ENCODE results near the gene COL8A1.

Gene COL8A1

DNA sequence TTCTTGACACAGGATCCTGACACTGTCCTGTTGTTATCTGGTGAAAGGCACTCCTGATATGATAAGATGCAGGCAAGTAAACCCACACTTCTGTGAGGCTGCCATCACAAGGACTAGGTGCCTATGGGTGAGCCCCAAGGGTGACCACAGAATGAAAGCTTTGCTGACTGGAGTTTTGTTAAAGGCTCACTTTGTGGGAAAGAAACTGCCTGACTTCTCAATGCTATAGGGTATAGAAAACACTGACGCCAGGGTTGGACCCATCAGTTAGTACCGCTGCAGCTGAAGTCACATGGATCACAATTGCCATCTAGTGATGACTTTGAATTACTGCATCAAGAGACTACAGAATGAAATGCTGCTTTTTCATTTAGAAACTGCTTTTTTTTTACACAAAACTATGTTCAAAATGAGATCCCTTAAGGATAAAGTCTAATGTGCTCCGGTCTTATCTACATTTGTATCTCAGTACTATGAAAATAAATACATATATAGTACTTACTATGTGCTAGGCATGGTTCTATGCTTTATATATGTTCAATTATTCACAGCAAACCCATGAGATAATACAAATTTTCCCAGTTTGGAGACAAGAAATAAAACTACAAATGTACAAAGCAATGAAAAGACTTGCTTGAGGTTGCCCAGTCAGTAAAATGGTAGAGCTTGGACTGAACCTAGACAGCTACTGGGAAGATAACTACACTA, 115.0 kb downstream of the COL8A1 start:
- FAIRE-seq (peak; percentile 80), DNase-seq (ENCODE audit: insufficient read length, low spot score) (peak; percentile 8)

DNA sequence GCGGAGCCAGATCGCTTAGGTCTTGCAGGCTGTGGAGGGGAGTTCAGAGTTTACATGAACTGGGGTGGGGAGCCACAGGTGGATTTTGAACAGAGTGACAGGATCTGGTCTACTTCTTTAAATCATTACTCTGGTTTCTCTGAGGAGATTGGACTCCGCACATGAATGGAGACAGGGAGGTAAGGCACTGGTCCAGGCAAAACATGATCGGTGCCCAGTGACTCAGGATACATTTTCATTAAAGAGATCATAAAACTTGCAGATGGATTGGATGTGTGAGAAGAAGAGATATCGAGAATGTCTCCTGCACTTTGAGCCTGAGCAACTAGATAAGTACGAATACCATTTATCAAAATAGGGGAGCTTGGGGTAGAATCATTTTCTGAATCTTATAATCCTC, 117.4 kb downstream of the COL8A1 start:
- FAIRE-seq (no peak), DNase-seq (ENCODE audit: insufficient read length, low spot score) (no peak)

DNA sequence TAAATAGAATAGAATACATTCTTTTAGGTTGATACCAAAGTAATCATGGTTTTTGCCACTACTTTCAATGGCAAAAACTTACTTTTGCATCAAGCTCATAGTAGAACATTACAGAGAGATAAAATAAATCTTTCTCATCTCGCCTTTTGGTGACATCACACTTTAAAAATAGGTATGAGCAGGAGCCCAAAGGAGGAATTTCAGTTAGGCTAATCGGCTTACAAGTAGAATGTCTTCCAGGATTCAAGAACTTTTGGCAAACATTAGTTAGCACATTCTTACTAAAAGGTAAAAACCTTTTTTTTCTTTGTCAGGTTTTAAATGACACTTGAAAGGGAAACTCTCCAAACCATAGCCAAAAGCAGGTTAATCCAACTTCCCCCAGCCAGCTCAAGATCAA, 119.6 kb downstream of the COL8A1 start:
- DNase-seq (ENCODE audit: insufficient read length, low spot score) = no peak
- FAIRE-seq = no peak

DNA sequence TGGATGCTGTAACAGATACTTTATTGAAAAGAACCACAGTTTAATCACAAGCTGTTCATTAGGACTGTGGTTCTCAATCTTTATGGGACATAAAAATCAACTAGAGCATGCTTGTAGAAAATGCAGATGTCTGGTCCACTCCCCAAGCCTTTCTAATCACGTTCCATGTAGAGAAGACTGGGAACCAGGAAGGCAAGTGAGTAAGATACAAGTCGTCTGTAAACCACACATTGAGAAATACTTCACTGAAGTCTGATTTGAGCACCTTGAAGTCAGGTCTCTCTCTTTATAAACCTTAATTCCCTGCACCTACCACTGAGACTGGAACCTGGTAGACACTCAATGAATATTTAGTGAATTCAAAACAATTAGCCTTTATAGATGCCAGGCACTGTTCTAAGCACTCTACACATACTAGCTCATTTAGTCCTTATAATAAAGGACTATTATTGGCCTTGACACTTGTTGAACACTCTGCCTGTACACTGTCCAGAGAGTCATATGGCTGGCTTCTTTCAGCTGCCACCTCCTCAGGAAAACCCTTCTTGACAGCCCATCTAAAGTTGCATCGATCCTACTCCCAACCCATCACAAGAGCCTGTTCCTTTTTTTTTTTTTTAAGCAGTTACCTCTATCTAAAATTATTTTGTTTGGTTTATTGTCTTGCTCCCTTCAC, 120.2 kb downstream of the COL8A1 start:
- DNase-seq (ENCODE audit: insufficient read length, low spot score) (no peak), FAIRE-seq (no peak)

DNA sequence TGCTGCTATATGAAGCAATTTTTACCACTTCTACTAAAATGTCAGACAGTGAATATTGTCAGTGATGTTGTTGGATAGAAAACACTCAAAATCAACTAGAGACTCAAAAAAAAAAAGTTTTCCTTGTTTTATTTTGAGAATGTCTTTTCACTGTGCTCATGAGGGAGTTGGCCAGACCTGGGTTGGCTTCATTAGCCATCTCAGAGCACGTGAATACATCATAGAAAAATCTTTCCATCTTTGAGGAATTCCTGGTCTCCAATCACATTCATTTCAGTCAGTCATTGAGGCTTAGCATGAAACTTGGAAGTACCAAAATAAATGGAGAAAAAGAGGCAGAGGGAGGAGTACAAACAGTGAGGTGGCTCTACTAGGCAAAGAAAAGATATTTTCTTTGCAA, 121.6 kb downstream of the COL8A1 start:
- DNase-seq (ENCODE audit: insufficient read length, low spot score) (no peak), FAIRE-seq (no peak)

DNA sequence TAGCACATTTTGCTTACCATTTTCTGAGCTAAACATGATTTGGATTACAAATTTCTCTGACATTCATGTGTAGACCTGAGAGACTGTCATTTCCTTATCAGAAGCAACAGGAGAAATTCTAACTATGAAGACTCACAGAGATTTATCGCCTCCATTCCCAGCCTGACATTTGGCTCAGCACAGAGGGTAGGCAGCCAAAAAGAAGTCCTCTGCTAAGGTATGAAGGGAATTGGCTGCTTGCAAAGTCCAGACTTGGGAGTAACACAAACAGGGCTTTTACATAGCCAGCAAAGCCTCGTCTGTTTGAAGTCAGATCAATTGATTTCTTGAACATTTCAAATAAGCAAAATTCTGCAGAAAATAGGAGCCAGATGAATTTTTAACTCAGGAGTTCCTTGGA, 122.2 kb downstream of the COL8A1 start:
- DNase-seq (ENCODE audit: insufficient read length, low spot score) (no peak), FAIRE-seq (no peak)

DNA sequence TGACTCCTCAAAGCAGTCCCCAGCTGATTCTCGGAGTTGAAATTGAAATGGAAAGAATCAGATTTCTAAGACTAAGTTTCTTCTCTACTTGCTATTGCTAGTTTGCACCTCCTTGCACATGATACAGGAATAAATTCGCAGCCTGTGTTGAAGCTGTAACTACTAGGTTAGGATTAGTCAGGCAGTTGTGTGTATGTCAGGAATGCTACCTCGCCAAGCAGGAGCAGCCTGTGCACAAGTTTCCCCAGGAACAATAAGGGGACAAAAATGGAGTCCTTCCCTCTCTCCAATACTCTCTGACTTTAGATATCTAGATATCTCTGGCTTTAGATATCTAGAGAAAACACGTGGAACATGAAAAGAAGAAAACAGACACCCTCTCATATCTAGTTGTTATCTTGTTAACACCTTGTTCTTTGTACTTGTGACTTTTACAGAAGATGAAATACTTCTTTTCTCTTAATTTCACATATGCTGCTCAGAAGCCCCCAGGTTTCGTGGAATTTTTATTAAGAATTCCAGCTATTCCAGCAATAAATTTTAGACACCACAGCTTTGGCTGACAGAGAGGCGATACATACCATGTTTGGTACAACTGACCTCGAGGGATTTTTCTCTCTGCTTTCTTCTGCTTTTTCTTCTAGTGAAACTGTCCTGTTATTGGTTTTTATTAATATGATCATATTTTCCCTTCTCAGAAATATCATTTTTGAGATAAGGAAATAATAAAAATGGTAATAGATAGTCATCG, 123.2 kb downstream of the COL8A1 start:
- no peak for FAIRE-seq
- DNase-seq (ENCODE audit: insufficient read length, low spot score) = no peak

DNA sequence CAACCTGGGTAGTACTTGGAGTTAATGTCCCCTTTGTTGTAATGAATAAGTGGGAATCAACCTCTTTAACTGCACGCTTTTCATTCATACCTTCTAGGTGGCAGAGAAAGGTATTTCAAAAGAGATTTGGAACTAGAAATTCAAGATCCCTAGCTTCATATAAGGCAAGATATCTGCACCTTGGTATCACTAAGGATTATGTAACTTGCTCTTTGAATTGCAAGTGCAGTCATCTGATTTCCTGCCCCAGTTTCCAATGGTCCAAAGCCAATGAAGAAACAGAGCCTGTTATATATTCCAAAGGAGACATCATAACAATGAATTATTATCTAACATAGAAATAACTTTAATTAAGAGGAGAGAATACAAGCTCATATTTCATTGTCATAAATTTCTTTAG, 124.5 kb downstream of the COL8A1 start:
- DNase-seq (ENCODE audit: insufficient read length, low spot score) (no peak), FAIRE-seq (no peak)

DNA sequence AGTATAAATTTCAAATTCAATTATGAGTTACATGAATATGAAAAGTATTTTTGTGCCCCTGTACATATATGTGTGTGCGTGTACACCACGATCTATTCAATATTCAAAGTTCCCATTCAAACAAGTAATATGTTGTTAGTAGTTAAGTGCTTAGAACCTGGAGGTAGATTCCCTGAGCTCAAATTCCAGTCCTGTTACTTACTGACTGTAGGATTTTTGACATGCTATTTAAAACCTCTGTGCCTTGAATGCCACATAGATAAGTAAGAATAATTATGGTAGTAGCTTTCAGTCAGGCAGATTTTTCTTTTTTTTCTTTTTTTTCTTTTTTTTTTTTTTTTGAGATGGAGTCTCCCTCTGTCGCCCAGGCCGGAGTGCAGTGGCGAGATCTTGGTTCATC, 126.0 kb downstream of the COL8A1 start:
- FAIRE-seq (no peak), DNase-seq (ENCODE audit: insufficient read length, low spot score) (no peak)

DNA sequence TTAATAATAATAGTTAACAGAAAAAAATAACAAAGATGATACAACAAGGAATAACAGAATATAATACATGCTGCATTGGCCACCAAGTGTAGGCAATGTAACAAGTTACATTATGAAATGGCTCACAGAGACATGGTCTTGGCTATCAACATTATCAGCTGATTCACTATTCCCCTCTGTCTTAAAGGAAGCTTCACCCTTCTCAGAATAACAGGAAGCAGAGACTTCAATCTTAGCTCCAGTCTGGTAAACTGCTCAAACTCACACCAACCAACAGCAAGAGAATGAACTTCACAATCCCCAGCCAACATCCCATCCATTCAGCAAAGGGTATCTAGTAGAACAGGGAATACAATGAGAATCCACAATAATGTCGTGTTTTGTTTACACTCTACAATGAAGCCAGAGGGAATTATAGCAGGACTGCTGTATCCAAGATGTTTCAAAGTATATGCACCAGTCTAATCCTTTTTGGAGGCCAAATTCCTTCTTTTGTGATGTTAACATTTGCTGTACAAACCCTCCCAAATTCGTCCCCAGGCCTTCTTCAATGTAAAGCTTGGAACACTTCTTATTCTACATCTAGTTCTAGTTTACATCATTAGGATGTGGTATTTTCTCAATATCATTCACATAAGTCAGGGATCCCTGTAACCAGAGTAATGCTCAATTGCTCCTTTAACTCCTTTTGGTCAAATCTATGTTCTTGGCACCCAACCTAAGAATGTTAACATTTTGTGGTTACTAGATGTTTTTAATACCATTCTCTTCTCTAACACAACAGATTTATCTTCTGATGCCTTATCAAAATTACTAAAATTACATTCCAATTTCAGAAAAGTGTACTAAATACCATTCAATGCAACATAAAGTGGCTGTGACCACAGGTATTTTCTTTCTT, 126.9 kb downstream of the COL8A1 start:
- DNase-seq (ENCODE audit: insufficient read length, low spot score) (no peak), FAIRE-seq (no peak)

DNA sequence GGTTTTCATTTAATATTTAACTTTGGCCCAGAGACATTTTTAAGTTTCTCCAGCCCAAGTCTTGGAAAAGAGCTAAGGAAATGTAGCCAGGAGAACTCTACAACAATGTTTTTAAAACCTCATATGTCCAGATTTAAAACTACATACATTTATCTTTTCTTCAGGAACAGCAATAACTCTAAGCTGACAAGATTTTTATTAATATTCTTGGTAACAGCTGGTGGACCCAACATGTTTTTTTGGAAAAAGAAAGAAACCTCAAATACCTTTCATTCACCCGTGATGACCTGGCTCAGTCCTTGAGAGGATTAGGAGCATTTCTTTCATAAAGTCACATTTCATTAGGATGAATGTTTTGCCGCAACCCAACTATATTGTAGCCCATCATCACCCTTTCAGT, 128.9 kb downstream of the COL8A1 start:
- DNase-seq (ENCODE audit: insufficient read length, low spot score) (no peak), FAIRE-seq (no peak)

DNA sequence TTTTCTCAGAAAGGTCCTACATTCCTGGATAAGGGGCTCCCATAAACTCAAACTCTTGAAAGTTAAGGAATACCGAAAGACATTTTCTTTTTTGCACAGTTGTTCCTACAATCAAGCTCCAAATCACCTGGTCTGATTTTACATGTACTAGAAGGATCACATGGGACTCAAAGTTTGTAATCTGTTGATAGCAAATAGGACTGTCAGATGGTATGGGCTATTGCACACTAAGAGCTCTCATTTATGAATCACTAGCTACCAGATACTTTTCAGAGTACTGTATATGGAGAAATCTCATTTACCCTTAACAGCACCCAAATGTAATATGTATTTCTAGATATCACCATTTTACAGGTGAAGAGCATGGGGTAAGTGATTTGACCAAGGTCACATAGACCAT, 129.7 kb downstream of the COL8A1 start:
- DNase-seq (ENCODE audit: insufficient read length, low spot score) (no peak), FAIRE-seq (no peak)

DNA sequence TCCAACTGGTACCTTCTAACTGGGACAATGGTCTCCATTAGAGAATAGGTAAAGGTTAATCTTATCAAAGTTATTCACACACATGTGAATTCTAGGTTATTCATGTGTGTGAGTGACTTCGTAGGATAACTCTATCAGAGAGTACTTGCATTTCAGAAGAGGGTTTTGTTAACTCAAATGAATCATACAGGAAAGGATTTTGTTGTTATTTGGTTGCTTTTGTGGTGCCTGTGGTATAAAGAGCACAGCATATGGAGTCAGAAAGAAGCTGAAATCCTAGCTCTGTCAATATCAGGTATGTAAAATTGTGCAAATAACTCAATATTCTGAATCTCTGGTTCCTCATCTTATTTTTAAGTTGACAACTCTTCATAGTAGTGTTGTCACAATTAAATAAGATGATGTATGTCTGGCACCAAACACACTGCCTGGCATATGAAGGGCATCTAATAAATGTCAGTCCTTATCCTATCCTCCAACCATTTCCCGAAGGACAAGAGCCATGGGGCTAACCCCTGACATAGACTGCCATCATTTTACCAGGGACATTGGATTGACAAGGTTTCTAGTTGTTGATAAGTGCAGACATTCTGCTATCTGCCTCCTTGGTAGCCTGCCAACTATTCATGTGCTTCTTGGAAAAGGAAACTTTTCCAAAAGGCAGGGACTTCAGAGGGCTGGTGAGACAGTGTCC, 130.6 kb downstream of the COL8A1 start:
- FAIRE-seq = no peak
- no peak for DNase-seq (ENCODE audit: insufficient read length, low spot score)

DNA sequence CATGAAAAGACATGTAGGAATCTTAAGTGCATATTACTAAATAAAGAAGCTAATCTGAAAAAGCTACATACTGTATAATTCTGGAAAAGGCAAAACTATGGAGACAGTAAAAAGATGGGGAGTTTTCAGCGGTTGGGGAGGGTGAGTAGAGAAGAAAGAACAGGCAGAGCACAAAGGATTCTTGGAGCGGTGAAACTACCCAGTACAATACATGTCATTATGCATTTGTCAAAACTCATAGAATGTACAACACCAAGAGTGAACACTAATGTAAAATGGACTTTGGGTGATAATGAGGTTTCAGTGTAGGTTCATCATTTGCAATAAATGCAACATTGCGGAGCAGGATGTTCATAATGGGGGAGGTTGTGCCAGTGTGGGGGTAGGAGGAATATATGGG, 133.8 kb downstream of the COL8A1 start:
- FAIRE-seq = no peak
- DNase-seq (ENCODE audit: insufficient read length, low spot score) = no peak

DNA sequence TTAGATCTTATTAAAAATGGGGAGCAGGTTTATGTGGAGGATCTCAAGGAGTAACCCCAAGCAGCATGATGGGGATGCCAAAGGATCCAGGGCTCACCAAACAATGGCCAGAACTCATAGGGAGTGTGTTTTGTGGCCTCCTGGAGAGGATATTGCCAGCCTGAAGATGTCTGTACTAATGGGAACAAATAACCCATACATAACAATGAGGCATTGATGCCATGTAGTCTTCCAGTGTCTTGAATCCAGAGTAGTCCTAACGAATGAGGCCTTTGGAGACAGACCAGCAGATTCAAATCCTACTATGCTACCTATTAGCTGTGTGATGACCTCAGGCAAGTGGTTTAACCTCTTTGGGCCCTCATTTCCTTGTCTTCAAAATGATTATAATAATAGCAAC, 134.3 kb downstream of the COL8A1 start:
- FAIRE-seq = no peak

DNA sequence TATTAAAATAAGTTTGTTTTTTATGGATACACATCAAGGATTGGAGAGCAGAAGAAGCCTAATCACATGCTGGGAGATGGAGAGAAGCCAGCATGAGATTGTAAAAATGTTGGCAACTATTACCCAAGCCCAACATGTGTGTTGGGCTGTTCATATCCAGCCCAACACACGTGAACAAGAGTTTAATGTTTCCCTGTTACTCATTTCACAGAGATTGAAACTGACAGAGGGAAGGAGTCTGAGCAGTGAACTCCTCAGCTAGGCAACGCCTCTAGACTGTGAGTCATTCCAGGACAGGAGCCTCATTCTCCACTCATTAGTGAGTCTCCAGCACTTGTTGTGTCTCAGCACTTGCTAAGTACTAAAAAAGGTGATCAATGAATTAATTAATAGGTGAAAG, 136.1 kb downstream of the COL8A1 start:
- FAIRE-seq (peak; percentile 49), DNase-seq (ENCODE audit: insufficient read length, low spot score) (peak; percentile 7)

More for the DNA sequence above, 134.3 kb downstream of the COL8A1 start:
- DNase-seq (ENCODE audit: insufficient read length, low spot score) = no peak

DNA sequence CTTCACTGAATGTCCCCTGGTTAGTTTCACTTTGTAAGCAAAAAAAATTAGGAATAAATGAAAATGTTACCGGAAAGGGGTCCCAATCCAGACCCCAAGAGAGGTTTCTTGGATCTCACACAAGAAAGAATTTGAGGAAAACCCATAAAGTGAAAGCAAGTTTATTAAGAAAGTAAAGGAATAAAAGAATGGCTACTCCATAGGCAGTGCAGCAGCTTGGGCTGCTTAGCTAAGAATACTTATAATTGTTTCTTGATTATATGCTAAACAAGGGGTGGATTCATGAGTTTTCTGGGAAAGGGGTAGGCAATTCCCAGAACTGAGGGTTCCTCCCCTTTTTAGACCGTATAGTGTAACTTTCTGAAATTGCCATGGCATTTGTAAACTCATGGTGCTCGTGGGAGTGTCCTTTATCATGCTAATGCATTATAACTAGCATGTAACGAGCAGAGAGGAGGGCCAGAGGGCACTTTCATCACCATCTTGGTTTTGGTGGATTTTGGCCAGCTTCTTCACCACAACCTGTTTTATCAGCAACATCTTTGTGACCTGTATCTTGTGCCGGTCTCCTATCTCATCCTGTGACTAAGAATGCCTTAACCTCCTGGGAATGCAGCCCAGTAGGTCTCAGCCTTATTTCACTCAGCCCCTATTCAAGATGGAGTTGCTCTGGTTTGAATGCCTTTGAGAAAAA, 138.3 kb downstream of the COL8A1 start:
- FAIRE-seq (no peak), DNase-seq (ENCODE audit: insufficient read length, low spot score) (no peak)

DNA sequence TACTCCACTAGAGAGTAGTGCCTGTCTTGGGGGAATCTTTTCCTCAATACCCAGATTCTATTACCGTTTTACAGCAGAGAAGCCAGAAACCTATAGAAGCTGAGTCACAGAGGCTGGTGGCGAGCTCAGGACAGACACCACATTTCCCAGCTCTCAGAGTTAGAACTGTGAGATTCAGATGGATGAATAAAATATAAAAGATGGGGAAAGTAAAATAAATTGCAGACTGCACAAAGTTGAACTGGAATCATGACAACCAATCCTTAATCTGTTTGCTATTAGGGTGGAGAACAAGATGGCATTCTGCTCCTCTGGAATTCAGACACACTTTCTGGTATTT, 138.8 kb downstream of the COL8A1 start:
- DNase-seq (ENCODE audit: insufficient read length, low spot score) (no peak), FAIRE-seq (no peak)

DNA sequence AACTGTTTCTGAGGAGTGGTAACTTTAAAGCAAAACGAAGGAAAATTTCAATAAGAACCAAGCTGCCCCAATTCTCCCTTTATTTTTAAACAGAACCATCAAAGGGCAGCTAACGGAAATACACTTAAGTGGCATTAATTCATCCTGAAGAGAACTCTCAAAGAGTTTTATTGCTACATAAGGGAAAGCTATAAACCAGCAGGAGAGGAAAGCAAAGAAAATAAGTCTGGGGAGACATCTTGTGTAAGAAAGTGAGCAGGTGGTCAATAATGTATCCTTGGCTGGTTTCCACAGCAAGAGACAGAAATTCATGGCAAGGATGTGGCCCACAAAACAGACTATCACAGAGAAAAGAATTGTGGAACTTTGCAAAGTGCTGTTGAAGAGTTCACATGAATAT, 139.3 kb downstream of the COL8A1 start:
- FAIRE-seq (no peak), DNase-seq (ENCODE audit: insufficient read length, low spot score) (no peak)

DNA sequence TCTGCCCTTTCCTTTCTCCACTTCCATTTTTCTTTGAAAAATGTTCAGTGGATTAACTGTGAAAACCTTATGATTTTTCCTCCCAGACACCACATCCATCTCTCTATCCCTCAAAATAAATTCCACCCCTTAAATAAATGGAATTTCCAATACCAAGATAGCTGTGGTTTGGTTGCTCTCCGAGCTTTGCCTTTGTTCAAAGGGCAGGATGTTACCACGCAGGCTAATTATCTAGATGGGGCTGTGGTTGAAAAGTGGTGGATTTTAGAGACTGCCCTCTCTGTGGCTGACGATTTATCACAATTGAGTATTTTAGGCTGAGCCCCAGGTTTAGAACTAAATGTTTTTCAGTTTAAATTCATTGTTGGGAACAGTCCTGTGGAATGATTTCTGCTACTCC, 142.4 kb downstream of the COL8A1 start:
- no peak for FAIRE-seq
- DNase-seq (ENCODE audit: insufficient read length, low spot score) = no peak

Data from GM19239 (cell line).